A549 treated with AZD9567 at 1 μM for 4 hours (cell line): ENCODE data around the gene CACNG7. TPM values are rescaled to one million over a fixed set of nuclear protein-coding genes. Genes with fewer than 3 reads are reported as not detected.

Source experiments
- total RNA-seq: library from RNA; stranded (reverse); fragments of 200-300 nt; extraction: Qiagen RNA extraction; gene quantifications from 5 replicates; pipeline ENCODE4 v1.2.3, GENCODE V29; 2022; ENCODE audit not compliant: insufficient read depth

CACNG7 gene, protein sequence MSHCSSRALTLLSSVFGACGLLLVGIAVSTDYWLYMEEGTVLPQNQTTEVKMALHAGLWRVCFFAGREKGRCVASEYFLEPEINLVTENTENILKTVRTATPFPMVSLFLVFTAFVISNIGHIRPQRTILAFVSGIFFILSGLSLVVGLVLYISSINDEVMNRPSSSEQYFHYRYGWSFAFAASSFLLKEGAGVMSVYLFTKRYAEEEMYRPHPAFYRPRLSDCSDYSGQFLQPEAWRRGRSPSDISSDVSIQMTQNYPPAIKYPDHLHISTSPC
- 5.6 to 8.6 TPM (median 8.5 TPM) in 5 replicates for total RNA-seq

DNA sequence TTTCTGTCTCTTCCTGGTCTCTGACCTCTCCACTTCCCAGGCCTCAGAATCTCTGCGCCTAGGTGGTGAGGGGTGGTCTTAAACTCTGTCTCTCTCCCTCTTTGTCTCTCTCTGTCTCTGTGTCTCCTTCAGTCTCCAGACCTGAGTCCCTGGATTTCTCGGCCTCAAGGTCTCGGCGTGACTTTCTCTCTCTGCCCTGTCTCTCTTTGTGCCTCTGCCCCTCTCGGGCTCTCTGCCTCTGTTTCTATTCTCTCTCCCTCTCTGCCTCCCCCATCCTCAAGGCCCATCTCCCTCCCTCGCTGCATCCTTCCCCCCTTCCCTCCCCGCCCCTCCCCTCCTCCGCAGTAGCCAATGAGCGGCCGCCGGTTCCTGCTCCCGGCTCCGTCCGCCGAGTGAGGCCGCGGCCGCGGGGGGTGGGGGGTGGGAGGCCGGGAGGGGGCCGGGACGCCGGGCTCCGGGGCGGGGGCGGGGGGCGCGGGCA is at the start of gene CACNG7:
CACNG7 (plus strand) TSS at position 344 of the 481 bp plus-strand sequence. CDS start 3,554 bp downstream, outside the sequence.

DNA sequence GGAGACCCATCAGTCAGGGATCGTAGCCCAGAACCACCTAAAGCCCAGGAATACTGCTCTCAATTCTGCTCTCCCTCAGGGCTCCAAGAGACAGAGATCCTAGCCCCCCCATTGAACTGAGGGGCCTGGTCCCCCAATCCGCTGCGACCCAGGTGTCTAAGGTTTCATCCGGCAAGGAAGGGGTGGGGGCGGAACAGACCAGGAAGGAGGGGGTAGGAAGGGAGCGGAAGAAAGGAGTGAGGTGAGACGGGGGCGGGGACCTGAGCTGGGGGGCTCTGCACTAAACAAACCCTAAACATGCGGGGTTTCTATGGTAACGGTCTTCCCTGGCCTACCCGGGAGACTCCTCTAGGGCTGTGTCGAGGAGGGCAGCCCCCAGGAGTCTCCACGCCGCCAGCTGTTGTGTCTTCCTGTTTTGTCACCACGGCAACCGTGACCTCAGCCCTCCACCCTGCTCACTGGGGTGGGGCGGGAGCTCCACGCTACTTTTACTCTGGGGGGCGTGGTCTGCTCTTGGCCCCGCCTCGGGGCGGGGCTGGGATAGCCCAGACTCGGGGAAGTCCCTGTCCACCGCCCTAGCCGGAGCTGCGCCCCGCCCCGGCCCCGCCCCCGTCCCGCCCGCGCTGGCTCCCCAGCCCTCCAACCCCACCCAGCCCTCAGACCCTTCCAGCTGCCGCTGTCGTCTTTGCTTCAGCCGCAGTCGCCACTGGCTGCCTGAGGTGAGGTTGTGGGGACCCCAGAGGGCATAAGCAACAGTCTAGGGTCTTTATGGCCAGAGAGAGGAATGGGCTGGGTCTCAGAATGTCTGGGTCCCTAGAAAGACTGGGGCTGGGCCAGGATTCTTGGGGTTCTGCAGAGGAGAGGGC is 41.6 kb upstream of the CACNG7 start, which contains the start of gene MYADM:
MYADM (plus strand) TSS at position 659 of the 866 bp plus-strand sequence. CDS start 5,647 bp downstream, outside the sequence.

DNA sequence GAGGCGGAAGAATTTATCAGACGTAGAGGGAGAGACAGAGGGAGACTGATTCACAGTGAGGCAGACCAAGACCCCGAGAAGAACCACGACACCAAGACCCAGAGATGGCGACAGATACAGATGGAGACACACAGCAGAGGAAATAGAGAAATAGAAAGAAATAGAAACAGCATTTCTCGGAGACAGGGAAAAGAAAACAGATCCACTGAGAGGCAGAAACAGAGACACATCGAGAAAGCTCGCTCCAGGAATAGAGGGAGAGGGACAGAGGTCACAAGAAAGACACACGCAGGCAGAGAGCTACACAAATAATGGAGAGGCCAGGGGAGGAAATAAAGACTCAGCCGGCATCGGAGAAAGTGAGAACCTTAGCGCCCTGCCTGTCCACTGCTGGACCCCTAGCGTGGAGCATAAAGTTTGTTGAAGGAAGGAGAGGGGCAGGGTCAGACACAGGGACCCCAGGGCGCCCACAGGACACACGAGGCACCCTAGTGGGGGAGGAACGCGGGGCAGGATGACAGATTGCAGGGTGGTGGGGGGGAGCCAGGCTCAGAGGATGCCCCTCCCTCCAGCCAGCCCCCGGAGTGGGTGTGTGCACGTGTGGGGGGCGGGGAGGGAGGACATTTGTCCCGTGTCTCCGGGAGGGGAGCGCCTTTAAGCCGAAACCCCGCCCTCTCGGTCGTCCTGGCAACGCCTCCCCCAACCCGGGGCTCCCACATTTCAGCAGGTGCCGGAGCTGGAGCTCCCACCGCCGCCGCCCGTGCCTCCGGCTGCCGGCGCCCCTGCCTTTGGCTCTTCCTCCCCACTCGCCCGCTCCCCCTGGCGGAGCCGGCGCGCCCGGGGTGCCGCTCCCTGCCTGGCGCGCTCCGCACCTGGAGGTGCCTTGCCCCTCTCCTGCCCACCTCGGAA is 27.3 kb upstream of the CACNG7 start, which contains the start of gene PRKCG:
PRKCG (plus strand) TSS at position 716 of the 909 bp plus-strand sequence. CDS start 298 bp downstream, outside the sequence.

DNA sequence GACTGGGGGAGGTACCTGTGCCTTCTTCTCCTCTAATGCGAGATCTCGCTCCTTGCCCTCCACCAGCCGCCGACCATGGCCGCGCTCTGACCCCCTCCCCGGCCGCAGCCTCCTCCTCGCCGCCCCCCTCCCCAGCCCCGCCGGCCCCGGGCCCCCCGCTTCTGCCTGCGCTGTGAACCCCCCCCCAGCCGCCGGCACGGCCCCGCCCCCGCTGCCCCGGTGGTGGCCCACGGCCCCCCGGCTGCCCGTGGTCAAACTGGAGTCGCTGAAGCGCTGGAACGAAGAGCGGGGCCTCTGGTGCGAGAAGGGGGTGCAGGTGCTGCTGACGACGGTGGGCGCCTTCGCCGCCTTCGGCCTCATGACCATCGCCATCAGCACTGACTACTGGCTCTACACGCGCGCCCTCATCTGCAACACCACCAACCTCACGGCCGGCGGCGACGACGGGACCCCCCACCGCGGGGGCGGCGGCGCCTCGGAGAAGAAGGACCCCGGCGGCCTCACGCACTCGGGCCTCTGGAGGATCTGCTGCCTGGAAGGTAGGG is 53.9 kb downstream of the CACNG7 start, which contains the start of gene CACNG8:
CACNG8 (plus strand) TSS at position 51 of the 545 bp plus-strand sequence.

DNA sequence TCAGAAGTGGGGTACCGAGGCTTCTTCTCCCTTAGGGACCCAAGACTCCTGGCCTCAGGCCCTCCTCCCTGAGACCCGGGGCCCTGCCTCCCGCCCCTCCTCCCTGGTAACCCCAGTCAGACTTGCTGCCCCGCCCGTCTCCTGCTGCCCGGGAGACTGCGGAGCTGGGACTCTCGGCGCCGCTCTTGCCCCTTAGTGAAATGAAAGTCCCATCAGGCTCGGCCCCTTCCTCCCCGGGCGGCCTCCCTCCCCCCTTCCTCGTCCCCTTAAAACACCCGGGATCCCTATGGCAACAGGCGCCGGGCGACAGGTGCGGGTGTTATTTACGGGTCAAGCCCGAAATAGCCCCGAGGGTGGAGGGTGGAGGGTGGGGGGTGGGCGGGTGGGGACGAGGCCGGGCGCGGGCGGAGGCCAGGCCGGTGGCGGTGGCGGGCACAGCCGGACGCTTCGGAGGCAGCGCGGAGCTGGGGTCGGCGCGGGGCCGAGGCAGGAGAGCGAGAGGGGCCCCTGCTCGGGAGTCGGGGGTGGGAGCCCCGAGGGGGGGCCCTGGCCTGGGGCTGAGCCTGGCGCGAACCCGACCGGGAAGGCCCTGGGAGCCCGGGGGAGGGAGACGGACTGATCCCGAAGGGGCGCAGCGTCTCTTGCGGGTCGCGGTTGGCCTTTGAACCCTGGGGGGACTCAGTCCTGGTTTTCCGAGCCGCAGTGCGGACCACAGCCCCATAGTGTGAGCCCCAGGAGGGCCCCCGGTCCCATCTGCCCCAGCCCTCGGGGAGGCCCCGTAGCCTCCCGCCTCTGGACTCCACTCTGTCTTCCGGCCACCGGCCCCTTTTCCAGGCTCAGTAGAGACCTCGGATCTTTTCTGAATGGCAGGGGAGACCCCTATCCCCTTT is 82.4 kb downstream of the CACNG7 start, which contains the start of gene CACNG6:
CACNG6 (plus strand) TSS at position 414 of the 890 bp plus-strand sequence. CDS start 1,241 bp downstream, outside the sequence.

Other genes with a start within 250 kb of the CACNG7 start
- 0.02 TPM in 1 of 5 replicates, not detected in the others for gene NLRP12, start 85.0 kb upstream of the CACNG7 start, total RNA-seq
- 200 to 307 TPM (median 278 TPM) in 5 replicates for gene MYADM, start 41.4 kb upstream of the CACNG7 start, total RNA-seq
- 1.9 to 6.8 TPM (median 5.6 TPM) in 5 replicates for gene PRKCG, start 27.1 kb upstream of the CACNG7 start, total RNA-seq
- 0.35 to 1.1 TPM (median 0.94 TPM) in 5 replicates for gene CACNG8, start 53.7 kb downstream of the CACNG7 start, total RNA-seq
- gene CACNG6, start 82.4 kb downstream of the CACNG7 start, total RNA-seq, result 4.2 to 11.4 TPM (median 10.2 TPM) in 5 replicates
- 0.45 to 0.99 TPM (median 0.63 TPM) in 4 of 5 replicates, not detected in the other for gene VSTM1, start 154.6 kb downstream of the CACNG7 start, total RNA-seq
- gene TARM1, start 172.1 kb downstream of the CACNG7 start, total RNA-seq, result not detected in 5 replicates
- gene OSCAR, start 191.5 kb downstream of the CACNG7 start, total RNA-seq, result 0.18 to 0.38 TPM (median 0.29 TPM) in 4 of 5 replicates, not detected in the other
- gene NDUFA3, start 193.6 kb downstream of the CACNG7 start, total RNA-seq, result 206 to 250 TPM (median 226 TPM) in 5 replicates
- 20.0 to 21.2 TPM (median 20.3 TPM) in 5 replicates for gene TFPT, start 206.4 kb downstream of the CACNG7 start, total RNA-seq
- 108 to 123 TPM (median 114 TPM) in 5 replicates for gene PRPF31, start 206.5 kb downstream of the CACNG7 start, total RNA-seq
- 43.4 to 69.0 TPM (median 66.2 TPM) in 5 replicates for gene CNOT3, start 228.5 kb downstream of the CACNG7 start, total RNA-seq